GM19023 (cell line): ENCODE measurements around the gene ZNF283.
"Not testable (repeated sequence)": the region's sequence is repeated elsewhere in the genome, so short reads cannot be mapped to it uniquely, and the experiment has no call there.

Experiments
- ATAC-seq: cut with Tn5 transposase; IDR thresholded peaks from one replicate; pipeline ENCODE4 v1.9.1; 2021; ENCODE audit warnings: mild to moderate bottlenecking, moderate library complexity; ENCODE audit not compliant: unreplicated experiment

ZNF283 gene

DNA sequence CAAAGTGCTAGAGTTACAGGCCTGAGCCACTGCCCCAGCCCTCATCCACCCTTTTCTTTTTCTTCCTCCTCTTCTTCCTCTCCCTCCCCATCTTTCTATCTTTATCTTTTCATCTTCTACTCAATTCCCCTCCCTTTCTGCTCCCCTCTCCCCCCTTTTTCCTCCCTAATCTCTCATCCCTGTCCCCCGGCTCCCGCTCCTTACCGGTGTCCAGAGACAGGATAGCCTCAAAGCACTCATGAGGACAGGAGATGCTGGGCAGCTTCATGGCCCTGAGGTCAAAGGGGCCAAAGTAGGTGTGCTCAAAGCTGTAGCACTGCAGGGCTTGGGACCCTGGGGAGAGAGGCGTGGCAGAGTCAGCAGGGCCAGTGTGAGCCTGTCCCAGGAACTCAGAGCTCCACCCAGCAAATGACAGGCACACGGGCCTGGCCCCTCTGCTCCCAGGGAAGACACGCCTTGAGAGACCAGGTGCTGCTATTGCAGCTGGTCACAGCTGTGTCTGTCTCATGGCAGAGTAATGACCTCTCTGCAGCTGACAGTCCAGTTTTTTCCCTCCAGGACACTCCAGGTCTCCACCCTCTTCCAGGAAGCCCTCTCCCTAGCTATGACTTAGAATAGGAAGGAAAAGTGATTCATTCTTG, 27.5 kb upstream of the ZNF283 start:
- ATAC-seq: no peak

DNA sequence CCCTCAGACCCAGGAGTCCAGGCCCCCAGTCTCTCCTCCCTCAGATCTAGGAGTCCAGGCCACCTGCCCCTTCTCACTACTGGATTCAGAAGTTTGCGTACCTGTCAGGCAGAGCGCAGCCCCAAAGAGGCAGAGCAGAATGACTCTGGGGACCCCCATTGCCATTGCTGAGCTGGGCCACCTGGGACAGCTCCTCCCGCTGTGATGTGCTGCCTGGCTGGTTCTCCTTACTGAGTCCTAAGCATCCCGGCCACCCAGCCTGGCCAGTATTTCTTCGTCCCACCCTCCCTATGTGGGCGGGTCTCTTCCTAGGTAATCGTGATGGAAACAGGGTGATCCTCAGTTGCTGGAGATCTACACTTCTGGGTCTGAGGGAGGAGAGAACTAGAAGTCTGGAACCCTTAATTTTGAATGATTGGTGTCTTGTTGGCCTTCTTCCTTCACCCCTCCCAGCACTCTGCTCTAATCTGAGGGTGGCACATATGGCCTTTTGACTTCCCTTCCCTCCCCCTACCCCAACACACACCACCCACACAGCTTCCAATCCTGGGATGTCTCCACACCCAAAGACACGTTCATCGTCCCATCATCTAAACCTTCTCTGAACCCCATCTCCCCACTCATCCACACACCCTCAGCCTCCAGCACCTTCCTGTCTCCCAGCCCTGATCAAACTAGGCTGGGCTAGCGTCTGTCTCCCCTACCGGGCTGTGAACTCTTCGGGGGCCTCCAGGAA, 24.7 kb upstream of the ZNF283 start, which contains the start of gene LYPD5:
Gene LYPD5 (minus strand): TSS at position 232 of the 736 bp plus-strand sequence. CDS start 67 bp downstream, at position 165.
- ATAC-seq: no peak

DNA sequence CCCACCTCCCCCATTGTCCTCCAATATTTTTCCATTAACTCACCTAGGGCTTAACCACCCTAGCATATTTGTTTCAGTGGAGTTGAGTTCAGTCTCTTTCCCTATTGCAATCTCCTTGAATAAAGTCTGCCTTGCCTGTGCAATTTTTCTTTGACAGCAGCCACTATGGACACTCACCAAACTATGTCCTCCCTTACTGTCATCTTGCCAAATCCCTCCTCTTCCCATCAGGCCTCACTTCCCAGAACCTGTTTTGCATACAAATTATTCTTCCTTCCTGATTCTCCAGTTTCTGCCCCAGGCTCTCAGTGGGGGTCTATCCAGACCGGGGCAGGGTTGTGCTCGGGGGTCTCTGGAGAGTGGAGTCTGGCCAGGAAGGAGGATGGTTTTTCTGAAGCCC, 22.7 kb upstream of the ZNF283 start:
- no peak for ATAC-seq

DNA sequence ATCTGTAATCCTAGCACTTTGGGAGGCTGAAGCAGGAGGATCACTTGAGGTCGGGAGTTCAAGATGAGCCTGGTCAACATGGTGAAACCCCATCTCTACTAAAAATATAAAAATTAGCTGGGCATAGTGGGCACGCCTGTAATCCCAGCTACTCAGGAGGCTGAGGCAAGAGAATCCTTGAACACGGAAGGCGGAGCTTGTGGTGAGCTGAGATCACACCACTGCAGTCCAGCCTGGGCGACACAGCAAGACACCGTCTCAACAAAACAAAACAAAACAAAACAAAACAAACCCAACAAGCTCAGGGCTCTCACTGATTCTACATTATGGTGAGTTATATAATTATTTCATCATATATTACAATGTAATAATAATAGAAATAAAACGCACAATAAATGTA, 20.7 kb upstream of the ZNF283 start:
- ATAC-seq: not testable (repeated sequence)

DNA sequence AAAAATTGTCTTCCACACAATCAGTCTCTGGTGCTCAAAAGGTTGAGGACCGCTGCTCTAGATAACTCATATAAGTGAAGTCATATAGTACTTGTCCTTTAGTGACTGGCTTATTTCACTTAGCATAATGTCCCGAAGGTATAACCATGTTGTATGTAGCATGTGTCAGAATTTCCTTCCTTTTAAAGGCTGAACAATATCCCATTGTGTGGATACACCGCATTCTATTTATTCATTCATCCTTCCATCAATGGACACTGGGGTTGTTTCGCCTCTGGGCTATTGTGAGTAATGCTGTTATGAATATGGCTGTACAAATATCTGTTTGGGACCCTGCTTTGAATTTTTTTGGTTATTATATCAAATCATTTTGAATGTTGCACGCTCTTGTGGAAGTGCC, 20.3 kb upstream of the ZNF283 start:
- no peak for ATAC-seq

DNA sequence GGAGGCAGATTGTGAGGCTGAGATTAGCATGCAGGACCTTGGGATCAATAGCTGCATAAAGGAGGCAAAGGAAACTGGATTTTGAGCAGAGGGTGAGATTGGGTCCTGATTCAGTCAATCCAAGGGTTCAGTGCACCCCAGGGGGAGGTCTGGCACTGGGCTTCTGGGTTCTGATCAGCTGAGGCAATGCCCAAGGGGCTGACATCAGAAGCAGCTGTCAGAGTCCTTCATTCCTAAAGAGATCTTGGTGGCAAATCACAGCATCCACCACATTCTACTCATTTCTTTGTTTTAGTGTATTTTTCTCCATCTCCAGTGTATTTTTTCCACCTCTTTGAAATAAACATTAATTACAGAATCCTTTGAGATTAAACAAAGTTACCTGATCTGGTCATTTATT, 19.5 kb upstream of the ZNF283 start:
- ATAC-seq: no peak

DNA sequence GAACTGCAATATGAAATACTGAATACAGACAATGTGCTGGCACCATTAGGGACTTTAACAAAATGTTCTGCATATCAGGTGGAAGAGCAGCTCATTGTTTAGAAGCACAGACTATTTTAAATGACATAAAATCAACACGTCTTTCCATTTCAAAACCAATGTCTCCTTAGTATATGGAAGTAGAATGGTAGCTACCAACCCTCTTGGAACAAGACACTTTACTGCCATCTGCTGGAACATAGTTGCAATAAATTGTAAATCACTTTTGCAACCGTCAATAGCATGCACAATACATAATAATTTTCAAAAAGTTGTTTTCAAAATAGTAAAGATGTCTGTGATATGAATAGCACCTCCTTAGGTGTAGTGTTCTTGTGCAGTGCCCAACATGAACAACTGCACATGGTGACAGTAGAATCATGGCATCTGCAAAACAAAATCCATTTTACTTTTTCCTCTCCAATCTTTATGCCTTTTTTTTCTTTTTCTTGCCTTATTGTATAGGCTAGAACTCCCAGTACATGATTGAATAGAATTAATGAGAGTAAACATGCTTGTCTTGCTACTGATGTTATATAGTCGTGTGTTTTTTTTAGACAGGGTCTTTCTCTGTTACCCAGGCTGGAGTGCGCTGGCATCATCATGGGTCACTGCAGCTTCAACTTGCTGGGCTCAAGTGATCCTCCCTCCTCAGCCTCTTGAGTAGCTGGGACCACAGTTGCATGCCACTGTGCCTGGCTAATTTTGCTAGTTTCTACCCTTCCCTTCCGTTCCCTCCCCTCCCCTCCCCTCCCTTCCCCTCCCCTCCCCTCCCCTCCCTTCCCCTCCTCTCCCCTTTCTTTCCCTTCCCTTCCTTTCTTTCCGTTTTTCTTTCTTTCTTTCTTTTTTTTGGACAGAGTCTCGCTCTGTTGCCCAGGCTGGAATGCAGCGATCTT, 17.1 kb upstream of the ZNF283 start:
- no peak for ATAC-seq

DNA sequence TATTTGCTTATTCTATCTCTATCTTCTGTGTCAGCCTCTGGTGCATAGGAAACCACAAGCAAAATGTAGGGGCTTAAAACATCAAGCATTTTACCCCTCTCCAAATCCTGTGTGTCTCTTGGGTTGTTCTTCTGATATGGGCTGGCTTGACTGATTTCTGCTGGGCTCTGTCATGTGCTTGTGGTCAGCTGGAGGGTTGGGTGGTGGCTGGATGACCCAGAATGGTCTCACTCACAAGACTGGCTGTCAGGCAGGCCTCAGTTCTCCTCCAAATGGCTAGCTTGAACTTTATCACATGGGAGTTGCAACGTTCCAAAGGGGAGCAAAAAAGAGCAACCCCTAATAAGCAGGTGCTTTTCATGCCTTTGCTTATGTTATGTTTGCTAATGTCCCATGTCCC, 15.3 kb upstream of the ZNF283 start:
- no peak for ATAC-seq

DNA sequence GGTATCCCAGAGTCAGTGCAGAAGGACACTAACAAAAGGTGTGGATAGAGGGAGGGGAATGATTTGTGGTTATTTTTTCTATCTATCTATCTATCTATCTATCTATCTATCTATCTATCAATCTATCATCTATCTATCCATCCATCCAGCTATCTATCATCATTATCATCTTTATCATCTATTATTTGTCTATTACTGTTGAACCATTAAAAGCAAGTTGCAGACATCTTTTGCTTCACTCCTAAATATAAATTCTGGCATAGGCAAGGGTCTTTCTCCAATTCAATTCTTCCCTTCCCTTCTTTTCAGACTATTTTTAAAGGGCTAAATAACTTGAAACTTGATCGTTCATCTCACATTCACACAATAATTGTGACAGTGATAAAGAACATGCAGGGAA, 14.9 kb upstream of the ZNF283 start:
- ATAC-seq: no peak

DNA sequence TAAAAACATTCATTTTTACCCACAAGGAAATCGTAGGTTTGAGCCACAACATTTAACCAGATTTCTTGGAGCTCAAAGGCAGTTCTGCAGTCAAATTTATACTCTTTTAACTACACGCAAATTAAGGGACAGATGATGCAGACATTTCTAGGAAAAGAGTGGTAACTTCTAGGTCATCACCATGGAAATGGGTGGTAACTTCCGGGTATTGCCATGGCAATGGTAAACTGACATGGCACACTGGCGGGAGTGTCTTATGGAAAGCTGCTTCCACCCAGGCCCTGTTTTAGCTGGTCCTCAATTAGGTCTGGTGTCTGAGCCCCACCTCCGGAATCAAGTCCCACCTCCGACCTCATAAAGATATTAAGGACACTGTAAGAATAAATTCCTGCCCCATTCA, 14.4 kb upstream of the ZNF283 start:
- ATAC-seq: no peak

DNA sequence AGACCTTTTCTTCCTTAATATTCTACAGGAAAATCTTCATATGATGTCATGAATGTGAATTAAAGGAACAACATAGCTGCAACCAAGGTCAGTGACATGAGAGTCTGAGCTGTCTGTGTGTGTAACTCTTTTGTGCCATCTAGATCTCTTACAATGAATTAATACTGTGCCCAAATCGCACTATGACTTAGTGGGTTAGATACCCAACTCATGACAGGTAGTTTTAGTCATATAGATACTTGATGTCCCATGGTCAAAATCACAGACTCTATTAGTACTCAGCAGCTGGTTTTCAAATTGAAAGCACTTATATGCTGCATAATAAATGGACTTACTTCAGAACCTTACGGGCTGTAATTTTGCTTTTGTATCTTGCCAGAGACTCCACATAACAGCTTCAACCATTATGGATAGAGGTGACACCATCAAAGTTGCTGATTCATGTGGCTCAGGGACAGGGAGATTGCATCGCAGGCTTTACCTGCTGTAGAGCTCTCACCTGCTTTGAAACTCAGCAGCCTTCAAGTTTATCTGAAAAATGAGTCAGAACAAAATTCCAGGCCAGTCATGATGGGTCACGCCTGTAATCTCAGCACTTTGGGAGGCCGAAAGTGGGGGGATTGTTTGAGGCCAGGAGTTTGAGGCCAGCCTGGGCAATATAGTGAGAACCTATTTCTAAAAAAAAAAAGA, 12.3 kb upstream of the ZNF283 start:
- no peak for ATAC-seq

DNA sequence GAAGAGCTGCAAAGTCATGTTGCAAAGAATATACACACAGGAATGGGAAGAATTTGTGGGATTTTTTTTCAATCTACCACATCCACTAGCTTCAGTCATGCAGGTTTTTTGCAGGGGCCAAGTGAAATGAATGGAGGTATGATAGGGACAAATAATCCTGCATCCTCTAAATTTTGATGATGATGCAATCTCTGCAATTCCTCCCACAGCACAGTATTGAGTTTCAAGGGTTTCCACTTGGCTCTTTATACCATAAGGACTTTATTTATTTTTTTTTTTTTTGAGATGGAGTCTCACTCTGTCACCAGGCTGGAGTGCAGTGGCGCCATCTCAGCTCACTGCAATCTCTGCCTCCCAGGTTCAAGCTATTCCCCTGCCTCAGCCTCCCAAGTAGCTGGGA, 9.7 kb upstream of the ZNF283 start:
- not testable (repeated sequence) for ATAC-seq

DNA sequence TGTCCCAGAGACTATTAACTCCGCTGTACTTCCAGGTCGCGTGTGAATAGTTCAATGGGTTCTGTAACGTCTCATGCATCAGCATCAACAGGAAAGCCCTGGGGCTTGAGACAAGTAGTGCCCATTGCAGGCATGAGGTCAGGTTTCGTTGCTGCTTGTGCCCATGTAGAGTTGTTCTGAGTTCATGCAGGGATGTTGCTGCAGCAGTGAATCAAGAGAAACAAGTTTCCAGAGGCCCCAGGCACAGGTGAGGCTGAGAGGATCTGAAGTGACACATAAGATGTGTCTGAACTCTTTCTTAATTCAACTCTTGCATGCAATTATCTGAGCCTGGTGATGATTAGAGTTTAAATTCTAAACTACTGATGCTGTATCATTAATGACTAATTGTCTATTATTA, 8.6 kb upstream of the ZNF283 start:
- ATAC-seq: no peak

DNA sequence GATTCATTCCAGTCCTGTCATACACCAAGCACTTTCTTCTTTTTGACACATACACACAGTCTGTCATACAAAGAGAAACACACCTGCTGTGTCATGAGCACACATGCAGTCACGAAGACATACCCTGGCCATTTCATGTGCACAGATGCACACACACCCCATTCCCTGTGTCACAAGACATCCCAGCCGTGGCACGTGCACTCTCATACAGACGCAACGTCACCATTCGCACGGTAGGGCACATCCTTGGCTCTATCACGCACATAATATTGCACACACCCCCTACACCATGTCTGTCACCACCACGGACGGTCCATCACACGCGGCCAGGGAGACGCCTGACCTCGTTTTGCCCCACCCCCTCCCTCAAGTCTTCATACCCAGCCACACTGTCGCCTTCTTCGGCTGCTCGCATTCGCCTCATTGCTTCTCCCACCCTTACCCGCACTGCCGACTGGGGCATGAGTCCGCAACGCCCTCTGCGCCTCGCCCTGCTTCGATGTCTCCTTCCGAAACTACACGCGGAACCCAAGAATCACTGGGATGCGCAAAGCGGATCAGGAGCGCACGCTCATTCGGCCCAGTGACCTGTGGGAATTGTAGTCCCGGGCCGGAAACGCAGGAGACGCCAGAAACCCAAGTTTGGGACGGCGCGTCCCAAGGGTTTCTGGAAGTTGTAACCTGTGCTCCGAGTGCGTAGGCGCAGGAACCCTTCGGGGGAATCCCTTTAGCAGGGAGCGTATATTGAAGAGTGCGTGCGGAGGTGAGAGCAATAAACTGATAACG, 6.8 kb upstream of the ZNF283 start:
- no peak for ATAC-seq

DNA sequence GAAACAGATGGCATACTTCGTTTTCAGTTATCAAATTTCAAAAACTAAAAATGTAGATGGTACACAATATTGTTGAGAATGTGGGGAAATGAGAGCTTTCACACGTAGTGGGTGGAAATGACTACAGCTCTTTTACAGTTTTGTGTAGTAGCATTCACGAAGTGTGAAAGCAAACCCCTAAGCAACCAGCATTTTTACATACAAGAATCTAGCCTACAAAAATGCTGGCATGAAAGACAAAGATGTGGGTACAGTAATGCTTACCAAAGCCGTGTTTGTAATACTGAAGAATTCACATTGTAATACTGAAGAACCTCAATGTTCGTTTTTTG, 6.3 kb upstream of the ZNF283 start:
- ATAC-seq: no peak

DNA sequence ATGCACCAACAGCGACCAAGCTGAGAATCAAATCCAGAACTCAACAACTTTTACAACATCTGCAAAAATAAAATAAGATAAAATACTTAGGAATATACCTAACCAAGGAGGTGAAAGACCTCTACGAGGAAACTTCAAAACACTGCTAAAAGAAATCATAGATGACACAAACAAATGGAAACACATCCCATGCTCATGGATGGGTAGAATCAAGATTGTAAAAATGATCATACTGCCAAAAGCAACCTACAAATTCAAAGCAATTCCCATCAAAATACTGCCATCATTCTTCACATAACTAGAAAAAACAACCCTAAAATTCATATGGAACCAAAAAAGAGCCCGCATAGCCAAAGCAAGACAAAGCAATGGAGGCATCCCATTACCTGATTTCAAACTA, 3.3 kb upstream of the ZNF283 start:
- ATAC-seq: not testable (repeated sequence)

DNA sequence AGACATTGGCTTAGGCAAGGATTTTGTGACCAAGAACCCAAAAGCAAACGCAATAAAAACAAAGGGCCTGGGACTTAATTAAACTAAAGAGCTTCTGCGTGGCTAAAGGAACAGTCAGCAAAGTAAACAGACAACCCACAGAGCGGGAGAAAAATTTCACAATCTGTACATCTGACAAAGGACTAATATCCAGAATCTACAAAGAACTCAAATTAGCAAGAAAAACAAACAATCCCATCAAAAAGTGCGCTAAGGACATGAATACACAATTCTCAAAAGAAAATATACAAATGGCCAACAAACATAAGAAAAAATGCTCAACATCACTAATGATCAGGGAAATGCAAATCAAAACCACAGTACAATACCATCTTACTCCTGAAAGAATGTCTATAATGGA, 2.5 kb upstream of the ZNF283 start:
- not testable (repeated sequence) for ATAC-seq

DNA sequence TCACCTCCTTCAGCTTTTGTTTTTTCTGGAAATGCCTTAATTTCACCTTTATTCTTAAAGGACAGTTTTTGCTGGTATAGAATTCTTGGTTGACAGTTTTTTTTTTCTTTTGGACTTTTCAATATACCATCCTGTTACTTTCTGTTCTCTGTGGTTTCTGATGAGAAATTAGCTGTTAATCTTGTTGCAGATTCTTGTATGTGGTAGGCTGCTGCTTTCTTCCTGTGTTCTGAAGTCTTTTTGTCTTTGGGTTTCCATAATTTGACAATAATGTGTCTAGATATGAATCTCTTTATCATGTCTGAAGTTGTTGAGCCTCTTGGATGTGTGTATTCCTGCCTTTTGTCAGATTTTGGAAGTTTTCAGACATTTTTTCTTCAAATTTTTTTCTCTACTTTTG, 12.0 kb downstream of the ZNF283 start:
- ATAC-seq: no peak

DNA sequence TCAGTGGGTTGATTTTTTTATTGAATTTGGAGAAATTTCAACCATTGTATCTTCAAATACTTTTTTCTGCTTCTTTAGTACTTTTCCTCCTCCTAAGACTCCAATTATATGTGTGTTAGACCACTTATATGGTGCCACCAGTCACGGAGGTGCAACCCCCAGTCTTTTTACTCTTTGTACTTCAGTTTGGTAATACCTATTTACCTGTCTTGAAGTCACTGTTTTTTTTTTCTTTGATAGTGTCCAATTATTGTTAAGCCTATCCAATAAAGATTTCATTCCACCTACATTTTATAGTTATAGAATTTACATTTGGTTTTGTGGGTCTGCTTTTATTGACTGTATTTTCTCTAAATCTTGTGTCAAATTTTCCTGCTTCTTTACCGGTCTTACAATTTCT, 14.9 kb downstream of the ZNF283 start:
- ATAC-seq: no peak

DNA sequence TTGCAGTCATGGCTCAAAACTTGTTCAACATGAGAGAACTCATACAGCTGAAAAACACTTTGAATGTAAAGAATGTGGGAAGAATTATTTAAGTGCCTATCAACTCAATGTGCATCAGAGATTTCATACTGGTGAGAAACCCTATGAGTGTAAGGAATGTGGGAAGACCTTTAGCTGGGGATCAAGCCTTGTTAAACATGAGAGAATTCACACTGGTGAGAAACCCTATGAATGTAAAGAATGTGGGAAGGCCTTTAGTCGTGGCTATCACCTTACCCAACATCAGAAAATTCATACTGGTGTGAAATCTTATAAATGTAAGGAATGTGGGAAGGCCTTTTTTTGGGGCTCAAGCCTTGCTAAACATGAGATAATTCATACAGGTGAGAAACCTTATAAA, 20.1 kb downstream of the ZNF283 start:
- no peak for ATAC-seq
